Suppressor macrophage treated with lipopolysaccharide for 1 hour (primary cell): ENCODE results near the gene TAGAP.
"Not testable (repeated sequence)": the region's sequence is repeated elsewhere in the genome, so short reads cannot be mapped to it uniquely, and the experiment has no call there.

Experiments used
- DNase-seq, 3 donors: peaks; one replicate each; pipeline ENCODE4 v3.0.0-alpha.2; 2020 to 2022

The TAGAP gene

DNA sequence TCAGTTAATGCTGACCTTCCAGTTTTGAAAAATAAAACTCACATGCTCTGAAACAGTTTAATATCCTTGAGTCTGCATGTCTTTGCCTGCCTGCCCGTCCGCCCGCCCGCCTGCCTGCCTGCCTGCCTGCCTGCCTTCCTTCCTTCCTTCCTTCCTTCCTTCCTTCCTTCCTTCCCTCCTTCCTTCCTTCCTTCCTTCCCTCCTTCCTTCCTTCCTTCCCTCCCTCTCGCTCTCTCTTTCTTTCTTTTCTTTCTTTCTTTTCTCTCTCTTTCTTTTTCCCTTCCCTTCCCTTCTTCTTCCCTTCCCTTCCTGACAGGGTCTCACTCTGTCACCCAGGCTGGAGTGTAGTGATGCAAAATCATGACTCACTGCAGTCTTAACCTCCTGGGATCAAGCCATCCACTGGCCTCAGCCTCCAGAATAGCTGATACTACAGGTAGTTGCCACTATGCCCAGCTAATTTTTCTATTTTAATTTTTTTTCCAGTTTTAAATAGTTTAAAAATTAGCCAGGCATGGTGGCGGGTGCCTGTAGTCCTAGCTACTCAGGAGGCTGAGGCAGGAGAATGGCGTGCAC lies 34.7 kb downstream of the TAGAP start:
- DNase-seq = not testable (repeated sequence)

- peak; percentile 50 to 81 (median 79) for DNase-seq
Observed at GRCh38 chr6:159008656-159009288, 36.0 kb downstream of the TAGAP start.

DNA sequence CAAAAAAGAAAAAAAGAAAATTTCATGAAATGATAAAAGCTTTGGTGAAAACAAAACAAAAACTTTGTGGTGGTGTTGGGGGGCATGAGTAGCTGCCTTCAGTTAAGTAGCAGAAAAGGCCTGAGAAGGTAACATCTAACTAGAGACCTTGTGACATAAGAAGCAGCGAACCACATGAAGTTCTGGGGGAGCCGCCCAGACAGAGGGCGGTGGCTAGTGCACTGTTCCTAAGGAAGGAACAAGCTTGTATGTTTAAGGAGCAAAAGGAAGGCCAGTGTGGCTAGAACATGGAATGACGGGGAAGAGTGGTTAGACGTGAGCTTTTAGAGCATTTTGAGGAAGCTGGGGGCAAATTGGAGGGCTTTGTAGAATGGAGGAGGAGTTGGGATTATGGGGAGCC lies 37.3 kb downstream of the TAGAP start:
- no peak for DNase-seq

GRCh38 chr6:159005436-159005835 lies 39.4 kb downstream of the TAGAP start:
- DNase-seq = peak in 2 of 3 donors; percentile 17 to 39

DNA sequence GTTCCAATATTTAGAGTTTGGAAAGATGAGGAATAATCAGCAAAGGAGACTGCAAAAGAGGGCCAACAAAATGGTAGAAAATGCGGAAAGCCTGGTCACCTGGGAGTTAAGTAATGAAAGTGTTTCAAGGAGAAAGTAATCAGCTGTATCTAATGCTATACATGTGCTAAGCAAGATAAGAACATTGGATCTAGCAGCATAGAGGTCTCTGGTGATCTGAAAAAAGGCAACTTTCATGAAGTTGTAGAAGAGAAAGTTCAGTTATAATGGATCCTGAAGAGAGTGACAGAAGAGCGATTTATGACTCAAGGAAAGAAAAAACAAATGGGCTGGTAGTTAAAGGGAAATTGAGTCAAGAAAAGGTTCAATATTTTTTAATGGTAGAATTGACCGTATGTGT lies 40.2 kb downstream of the TAGAP start:
- DNase-seq = no peak

- peak in 2 of 3 donors; percentile 17 to 31 for DNase-seq
Observed at GRCh38 chr6:159002432-159003155, 42.2 kb downstream of the TAGAP start.

DNA sequence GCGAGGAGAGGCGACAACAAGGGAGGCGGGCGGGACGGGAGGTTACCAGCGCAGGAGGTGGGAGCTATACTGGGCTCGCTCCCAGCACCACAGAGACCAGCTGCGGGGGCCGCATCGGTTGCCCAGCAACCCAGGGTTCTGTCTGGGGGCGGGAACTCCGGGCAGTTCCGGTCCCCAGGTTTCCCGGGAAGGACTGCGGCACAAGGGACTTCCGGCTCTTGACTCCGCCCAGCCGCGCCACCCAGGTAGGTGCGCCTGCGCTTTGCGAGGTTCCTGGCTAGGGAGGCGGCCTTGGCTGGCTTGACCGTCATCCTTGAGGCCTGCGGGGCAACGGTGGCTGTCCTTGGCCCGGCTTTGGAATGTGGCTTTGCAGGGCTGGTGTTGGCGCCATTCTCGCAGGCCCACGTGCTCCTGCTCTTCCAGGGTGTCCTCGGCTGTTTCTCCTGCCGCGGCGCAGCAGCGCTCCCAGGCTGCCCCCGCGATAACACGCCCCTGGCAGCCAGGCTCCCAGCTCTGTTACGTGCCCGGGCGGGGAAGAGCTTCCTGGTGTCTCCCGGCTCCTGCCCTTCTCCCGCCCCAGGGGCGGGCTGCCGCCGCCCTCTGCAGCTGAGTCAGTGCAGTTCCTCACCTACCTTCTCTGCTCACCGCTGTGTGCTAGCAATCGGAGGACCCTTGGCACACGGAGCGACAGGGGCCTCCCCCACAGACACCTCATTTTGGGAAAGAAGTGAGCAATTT lies 45.0 kb downstream of the TAGAP start, which contains the start of gene RSPH3:
Gene RSPH3, minus strand, starts transcription at position 537 of the 738 bp plus-strand sequence. CDS start 652 bp downstream, outside the sequence.
- peak; percentile 93 to 95 (median 95) for DNase-seq

- peak in 1 of 3 donors; percentile 19 for DNase-seq
Observed at GRCh38 chr6:158999154-158999665, 45.6 kb downstream of the TAGAP start.

GRCh38 chr6:158996856-158997255 lies 47.9 kb downstream of the TAGAP start:
- DNase-seq = peak; percentile 73 to 76 (median 73)

- no peak for DNase-seq
Observed at GRCh38 chr6:158993639-158994038, 51.2 kb downstream of the TAGAP start.

GRCh38 chr6:158991017-158991723 lies 53.6 kb downstream of the TAGAP start:
- peak; percentile 20 to 62 (median 51) for DNase-seq

GRCh38 chr6:158989711-158990110 lies 55.1 kb downstream of the TAGAP start:
- not testable (repeated sequence) for DNase-seq

DNA sequence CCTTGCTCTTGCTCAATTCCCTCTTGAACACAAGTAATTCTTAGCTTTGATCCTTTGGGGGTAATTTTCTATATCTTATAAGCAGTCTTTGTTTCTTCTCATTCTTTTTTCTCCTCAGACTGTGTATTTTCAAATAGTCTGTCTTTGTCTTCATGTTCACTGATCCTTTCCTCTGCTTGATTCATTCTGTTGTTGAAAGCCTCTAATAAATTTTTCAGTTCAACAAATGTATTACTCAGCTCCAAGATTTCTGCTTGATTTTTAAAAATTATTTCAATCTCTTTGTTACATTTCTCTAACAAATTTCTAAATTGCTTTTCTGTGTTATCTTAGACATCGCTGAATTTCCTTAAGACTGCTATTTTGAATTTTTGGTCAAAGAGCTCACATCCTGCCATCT lies 56.3 kb downstream of the TAGAP start:
- no peak for DNase-seq

DNA sequence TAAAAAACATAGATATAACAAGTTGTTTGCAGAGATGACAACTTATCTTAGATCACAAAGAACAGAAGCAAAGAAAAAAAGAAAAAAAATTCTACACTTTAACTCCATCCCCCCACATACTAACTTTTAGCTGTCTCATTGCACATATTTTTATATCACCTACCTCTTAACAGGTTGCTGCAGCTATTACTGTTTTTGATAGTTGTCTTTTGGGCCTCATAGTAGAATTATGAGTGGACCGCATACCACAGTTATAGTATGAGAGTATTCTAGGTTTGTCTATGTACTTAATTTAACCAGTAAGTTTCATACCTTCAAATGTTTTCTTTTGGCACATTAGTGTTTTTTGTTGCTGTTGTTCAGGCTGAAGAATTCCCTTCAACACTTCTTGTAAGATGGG lies 57.1 kb downstream of the TAGAP start:
- DNase-seq = no peak
